GM18870 (cell line): Measurements from ENCODE around the gene ZBTB45.
A peak's percentile ranks its signal among the peaks of the same experiment; 100 is the strongest.

Experiments
- ATAC-seq: cut with Tn5 transposase; IDR thresholded peaks from one replicate; pipeline ENCODE4 v1.9.1; 2021; ENCODE audit warnings: moderate library complexity; ENCODE audit not compliant: unreplicated experiment

The ZBTB45 gene

DNA sequence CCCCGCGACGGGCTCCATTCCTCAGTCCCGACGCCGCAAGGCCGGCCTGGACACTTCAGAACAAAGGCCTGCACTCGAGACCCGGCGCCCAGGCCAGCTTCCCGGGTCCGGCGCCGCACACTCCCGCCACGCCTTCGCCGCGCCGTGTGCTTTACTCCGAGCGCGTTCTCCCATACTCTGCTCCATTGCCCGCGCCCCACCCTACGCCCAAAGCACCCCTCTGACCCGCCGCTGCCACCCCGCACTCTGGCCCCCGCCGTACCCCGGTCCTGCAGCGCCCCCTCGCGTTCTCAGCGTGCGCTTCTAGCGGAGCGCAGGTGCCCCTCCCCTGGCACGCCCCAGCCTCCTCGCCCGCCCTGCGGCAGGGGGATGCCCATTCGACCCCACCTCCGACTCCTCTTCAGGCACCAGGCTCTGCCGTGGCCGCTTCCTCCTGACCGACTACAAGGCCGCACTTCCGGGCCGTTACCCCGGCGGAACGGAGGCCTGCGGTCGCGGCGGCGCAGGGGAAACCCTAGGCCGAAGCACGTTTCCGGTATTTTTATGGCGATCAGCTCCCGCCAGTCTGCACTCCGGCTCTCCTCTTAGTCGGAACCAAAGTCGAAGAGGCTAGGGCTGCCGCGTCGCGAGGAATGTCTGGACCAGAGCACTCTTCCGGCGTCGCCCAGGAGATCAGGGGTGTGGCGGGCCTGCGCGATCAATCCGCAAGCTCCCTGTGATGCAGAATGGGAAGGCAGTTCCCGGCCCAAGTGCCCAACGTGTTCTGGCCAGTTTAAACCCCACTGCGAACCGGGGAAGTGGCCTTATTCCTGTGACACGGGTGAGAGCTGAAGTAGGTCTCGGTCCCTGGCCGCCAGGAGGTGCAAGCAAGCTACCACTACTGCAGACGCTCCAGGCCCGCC lies at the start of gene ZBTB45:
Gene ZBTB45, minus strand, starts transcription at position 456 of the 902 bp plus-strand sequence. CDS start 2,137 bp downstream, outside the sequence.
- peak; percentile 86 for ATAC-seq

DNA sequence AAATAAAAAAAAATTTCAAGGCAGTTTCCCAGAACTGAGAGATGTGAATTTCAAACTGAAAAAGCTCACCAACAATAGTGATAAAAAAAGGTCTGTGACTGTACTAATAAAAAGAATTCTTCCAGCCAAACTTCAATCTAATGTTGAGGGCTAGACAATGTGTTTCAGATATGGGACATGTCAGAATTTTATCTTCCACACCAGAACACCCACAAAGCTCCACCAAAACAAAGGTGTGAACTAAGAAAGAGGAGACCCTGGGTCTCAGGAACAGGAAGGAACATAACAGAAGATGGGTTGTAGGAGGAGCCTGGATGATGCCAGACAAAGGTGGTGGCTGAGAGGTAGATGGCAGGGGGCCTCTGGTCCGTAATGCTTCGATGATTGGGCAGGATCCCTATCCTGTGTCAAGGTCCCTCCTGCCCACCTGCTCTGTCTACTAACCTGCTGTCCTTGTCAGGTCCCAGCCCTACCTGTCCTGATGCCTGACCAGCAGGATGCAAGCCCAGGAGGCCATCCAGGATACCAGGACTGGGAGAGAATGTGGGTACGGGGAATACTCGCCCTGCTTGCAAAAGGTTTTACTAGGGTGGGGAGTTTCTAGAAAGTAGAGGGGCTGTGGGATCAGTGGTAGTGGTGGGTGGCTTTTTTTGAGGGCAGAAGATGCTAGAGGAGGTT lies 49.0 kb upstream of the ZBTB45 start:
- ATAC-seq: no peak

DNA sequence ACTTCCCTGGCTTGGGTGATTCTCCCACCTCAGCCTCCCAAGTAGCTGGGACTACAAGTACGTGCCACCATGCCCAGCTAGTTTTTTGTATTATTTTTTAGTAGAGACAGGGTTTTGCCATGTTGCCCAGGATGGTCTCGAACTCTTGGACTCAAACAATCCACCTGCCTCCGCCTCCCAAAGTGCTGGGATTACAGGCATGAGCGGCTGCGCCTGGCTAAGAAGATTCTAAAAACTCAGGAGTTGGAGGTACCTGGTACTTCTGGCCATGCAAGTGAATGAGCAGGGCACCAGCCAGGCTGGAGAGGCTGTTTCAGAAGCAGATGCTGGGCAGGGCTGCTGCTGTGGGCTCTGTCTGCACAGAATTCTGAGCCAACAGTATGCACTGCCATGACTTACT lies 47.4 kb upstream of the ZBTB45 start:
- no peak for ATAC-seq

DNA sequence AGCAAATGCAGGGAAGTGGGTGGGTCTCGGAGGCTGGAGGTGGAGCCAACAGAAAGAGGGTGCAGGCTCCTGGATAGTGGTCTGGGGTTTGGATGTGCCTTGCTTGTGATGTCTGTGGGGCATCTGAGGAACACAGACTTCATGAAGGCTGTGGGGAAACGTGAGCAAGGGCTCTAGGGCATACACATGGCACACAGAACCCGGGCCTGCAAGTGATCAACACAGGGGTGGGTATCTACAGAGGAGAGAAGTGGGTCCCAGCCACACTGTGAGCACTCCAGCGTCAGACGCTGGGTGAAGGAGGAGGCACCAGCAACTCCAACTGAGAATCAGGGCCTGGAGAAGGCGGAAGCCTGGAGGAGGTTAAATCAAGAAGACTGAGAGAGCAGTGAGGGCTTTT lies 44.2 kb upstream of the ZBTB45 start:
- no peak for ATAC-seq

DNA sequence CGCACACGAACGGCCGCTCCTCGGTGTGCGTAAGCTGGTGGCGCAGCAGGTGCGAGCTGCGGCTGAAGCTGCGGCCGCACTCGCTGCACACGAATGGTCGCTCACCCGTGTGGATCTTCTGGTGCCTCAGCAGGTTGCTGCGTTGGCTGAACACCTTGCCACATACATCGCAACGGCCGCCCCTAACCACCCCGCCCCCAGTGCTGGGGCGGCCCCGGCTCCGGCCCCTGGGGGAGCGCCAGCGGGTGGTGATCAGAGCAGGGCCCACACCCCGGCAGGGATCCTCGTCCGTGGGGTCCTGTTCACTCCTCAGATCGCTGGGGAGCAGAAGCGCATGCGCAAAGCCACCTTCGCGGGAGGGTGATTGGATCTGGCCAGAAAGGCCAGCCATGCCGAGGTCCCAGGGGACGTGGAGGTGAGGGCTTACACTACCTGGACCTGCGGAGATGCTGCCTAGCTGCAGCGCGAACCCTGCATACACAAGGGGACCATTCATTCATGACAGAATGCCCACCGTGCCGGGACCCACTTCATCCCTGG lies 43.5 kb upstream of the ZBTB45 start:
- ATAC-seq: no peak

DNA sequence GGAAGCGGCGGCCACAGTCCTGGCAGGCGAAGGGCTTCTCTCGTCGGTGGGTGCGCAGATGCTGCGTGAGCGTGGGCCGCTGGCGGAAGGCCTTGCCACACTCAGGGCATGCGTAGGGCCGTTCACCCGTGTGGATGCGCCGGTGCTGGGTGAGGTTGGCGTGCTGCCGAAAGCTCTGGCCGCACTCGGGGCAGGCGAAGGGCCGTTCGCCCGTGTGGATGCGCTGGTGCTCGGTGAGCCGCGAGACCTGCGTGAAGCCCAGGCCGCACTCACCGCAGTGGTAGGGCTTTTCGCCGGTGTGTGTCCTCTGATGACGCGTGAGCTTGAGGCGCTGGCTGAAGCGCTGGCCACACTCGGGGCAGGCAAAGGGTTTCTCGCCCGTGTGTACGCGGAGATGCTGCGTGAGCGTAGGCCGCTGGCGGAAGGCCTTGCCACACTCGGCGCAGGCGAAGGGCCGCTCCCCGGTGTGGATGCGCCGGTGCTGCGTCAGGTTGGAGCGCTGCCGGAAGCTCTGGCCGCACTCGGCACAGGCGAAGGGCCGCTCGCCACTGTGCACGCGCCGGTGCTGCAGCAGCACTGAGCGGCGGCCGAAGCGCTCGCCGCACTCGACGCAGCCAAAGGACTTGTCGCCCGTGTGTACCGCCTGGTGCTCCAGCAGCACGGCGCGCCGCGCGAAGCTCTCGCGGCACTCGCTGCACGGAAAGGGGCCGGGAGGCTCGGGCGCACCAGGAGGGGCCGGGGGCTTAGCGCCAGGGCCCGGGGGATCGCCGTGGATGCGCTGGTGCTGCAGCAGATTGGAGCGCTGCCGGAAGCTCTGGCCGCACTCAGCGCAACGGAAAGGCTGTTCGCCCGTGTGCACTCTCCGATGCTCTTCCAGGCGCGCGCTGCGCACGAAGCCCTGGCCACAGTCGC lies 42.8 kb upstream of the ZBTB45 start:
- ATAC-seq: no peak

DNA sequence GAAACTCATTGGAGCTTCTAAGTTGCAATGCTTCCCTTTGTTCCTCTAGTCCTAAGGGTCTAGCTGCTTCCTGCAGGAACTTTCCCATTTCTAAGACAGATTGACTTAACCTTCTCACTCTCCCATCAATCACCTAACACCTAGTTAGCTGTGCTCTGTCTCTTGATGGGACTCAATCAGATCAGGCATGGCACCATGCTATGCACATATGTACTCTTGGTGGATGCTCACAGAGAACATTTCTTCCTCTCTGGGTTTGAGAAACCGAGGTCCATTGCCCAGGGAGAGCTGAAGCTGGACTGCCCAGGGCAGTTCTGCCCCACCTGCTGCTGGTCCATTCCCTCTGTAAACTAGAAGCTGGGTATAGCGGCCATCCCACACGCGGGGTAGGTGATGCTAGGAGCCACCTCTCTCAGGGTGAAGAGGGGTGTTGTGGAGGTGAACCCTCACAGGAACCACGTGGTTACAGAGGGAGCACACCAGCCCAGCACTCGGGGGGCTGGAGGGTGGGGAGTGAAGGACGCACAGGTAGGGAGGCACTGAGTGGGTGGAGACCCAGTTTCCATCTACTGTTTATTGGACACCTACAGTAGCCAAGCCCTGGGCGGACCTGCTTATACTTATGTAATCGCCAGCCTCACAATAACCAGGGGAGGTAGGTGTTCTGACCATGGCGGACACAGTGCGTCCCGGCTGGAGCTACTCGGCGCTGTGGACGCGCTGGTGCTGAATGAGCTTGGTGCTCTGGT lies 41.9 kb upstream of the ZBTB45 start:
- no peak for ATAC-seq

DNA sequence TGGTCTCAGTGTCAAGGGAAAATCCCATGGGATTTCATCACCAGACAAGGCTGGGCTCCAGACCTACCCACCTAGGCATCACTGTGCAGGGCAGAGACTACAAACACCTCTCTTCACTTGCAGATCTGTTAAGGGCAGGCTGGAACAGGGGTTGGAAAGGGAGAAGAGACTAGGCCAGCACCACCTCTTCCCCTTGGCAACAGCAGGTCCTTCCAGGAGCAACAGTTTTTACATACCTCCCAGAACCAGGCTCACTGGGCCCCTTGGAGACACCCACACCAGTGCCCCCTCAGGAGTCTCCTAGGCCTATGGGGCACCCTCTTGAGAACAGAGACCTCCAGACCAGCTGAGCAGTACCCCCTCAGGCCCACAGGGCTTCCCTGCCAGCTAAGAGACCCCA lies 41.3 kb upstream of the ZBTB45 start:
- no peak for ATAC-seq

DNA sequence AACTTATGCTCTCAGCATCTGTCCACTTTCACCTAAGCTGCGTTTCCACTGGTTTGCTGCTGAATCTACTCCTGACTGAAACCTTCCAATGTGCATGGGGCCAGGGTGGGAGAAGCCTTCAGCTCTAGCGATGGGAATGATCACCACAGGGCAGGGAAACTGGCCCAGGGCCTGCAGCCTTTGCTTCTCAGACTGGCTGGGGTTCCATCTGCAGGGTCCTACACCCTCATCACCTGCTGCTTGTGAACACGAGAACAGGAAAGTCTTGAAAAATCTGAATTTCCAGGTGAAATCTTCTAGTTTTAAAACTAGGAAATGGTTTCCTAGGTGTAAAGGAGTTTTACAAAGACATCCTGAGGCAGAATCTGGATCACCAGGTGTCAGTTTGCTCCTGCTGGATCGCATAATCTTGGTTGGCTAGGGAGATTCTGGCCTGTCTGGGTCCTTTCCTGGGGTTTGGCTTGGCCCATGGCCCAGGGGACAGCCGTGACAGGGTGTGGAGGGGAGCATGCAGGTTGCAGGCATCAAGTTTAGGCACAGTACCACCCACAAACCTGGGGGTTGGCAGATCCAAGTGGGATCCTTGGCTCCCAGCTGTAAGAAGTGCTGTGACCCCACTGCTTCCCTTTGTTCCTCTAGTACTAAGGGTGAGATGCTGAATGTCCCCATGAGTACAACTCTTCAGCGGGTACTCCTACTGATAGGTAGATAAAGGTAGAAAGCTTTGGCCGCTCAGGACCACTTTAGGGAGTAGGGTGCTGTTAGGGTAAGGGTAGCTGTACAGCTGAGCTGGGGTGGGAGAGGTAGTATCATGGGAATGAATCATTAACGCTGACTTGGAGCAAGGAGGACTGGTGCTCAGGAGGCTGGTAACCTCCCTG lies 40.6 kb upstream of the ZBTB45 start:
- ATAC-seq: no peak

DNA sequence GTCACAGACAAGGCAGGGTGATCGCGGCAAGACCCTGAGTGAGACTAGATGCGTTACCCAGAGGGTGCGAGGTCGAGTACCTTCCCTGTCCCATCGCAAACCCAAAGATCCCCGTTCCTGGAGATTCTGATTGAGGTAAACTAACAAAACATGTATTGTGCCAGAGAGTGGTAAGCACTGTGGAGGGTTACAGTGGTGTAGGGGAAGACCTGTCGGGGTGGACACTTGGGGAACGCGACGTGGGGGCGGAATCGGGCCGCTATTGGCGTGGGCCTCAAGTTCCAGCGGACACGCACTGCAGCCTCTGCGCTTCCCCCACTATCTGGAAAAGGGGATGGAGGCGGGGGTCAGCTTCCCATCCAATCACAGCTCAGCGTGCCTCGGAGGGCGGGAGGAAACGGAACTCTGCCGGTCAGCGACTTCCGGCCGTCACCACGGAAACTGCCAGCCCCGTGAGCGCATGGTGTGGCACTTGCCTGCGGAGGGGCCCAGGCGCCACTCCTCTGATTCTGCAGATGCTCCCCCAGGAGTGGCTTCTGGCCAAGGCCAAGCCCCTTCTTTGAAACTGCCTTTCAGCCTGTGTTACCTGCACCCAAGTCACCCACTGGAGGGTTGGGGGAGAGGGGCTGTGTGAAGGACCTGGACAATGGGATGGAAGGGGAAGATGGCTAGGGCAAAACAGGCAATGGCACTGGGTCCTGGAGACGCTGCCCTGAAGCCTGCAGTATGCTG lies 39.8 kb upstream of the ZBTB45 start:
- peak; percentile 2 for ATAC-seq

DNA sequence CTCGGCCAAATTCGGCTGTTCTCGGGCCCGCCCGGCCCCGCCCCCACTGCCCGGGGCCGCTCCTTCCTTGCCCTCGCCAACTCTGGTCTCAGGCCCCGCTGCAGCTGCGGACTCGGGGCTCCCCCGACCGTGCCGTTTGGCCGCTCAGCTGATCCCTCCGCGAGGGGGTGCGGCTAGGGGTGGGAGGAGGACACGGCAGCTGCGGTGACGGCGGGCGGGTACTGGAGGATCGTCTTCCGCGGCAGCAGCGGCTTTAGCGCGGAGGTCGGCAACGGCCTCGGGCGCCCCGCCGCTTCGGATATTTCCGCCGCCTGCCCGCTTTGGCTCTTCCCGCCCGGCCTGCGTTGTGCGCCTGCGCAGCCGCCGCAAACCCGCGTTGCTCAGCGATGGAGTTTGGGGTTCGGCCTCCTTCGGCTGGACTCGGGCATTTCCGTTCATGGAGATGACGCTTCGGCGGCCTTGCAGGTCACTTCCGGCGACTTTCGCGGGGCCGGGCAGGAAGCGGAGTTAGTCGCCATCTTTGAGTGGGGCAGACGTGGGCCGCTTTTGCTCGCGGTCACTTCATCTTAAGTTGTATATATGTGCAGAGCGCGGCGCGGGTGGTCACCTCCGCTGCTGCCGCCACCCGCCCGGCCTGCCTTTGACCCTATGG lies 39.1 kb upstream of the ZBTB45 start:
- peak; percentile 52 for ATAC-seq

DNA sequence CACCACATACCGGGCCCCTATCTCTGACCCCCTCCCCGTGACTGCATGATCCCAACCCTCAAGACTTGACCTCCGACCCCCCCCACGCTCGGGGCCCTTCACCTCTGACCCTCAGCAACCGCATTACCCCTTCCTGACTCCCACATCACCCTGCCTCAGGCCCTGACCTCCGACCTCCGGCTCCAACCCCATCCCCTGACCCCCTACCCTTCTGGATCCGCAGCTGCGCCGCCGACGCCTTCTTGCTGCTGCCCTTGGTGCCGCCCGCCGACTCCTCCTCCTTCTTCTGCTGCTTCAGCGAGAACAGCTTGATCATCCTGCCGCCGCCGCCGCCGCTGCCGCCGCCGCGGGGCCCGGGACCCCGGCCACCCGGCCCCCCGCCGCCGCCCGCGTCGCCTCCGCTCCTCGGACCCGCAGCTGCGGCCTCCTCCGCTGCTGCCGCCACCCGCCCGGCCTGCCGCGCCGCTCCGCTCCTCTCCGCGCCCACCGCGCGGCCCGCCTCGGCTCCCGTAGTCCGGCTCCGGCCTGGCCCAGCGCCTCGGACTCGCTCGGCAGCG lies 38.5 kb upstream of the ZBTB45 start, which contains the start of gene UBE2M:
Gene UBE2M, minus strand, starts transcription at position 546 of the 557 bp plus-strand sequence. Its CDS starts 230 bp downstream, at position 316.
- ATAC-seq: no peak

DNA sequence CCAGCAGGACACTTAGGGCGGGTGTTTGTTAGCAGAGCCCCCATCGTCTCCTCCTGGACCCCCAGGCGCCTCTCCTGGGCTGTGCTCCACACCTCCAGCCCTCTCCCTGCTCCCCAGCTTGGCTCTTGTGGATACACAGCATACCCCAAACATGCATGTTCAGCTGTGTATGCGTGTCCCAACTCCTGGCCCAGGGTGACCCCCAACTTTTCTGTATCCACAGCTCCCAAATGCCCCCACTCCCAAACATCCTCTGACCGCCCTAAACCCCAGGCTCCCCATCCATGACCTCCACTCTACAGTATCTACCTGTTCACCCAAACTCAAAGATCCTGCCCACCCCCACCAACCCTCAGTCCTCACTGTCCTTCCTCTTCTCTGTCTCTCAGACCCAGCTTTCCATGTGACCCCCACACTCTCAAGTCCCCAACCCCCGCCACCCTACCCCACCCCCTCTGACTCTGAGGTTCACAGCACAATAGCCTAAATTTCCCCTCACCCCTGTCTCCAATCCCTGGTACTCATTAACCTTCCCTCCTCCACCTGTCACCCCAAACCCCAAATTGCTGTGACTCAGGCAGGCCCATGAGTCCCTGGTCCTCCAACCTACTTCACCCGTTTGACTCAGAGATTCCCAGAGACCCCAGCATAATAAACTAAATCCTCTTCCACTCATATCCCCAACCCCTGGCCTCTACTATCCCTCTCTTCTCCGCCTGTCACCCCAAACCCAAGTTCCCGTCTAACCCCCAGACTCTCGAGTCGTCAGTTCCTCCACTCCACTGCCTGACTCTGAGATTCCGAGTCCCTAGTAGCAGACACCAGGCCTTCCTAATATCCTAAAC lies 37.8 kb upstream of the ZBTB45 start:
- ATAC-seq: no peak

DNA sequence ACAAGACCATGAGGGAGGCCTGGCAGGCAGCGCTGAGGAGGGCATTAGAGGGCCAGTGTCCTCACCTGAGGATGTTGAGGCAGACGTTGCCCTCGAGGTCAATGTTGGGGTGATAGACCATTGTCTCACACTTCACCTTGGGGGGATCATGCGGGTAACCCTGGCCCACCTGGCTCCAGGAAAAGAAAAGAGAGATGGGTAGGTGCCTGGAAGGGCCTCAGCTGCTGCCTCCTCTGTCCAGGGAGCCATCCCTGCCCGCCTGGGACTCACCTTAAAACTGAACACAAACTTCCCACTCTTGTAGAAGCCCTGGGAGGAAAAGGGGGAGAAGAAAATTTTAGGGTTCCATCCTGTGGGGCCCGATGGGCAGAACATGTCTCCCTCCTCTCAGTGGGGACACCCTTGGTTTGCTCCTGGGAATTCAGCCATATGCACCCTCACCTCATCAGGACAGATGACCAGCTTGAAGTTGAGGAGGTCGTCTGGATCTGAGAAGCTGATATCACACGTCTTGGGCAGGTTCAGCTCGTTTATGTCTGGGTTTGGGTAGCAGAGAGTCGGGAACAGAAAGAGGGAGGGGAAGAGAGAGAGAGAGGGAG lies 37.1 kb upstream of the ZBTB45 start:
- ATAC-seq: no peak

DNA sequence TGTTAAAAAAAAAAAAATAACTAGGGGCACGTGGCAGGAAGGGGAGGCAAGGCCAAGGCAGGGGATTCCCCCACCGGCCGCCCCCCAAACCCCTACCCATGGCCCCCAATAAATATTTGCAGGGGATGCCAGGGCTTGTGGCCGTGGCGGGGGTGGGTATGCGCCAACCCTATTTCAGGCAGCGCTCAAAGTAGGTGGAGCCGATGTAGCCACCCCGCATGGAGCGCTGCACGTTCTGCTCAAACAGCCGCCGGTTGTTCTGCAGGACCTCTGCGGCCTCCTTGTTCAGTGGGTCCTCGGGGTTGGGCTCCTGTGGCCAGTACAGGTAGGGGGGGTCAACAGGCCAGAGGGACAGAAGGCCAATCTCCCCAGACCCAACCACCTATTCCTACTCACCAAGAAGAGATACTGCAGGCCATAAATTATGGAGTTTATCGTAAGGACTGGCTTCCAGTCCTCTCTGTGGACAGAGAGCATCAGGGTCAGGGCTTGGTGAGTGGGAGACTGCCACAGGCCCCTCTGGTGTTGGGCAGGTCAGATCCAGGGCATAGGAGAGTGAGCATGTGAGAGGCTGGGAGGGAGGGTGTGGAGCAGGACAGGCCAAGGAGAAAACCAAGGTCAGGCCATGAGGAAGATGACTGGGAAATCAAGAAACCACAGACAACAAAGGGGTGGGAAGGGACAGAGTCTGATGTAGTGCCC lies 36.5 kb upstream of the ZBTB45 start:
- no peak for ATAC-seq
